A549 treated with RU486 at 1 μM for 4 hours (cell line): ENCODE results near the gene ADM. TPM values are rescaled to one million over a fixed set of nuclear protein-coding genes. Genes with fewer than 3 reads are reported as not detected.

ENCODE experiments used
- total RNA-seq: library from RNA; stranded (reverse); fragments of 200-300 nt; extraction: Qiagen RNA extraction; gene quantifications from 5 replicates; pipeline ENCODE4 v1.2.3, GENCODE V29; 2022; ENCODE audit warnings: low read depth

ADM gene
- total RNA-seq: 76.1 to 129 TPM (median 89.7 TPM) in 5 replicates

GRCh38 chr11:10304495-10305261, at the start of gene ADM:
Gene ADM, plus strand, starts transcription at chr11:10305073. Its CDS starts 628 bp downstream, at chr11:10305701.

GRCh38 chr11:10293423-10294289, 11.2 kb upstream of the ADM start, which contains the start of gene SBF2:
Gene SBF2, minus strand, starts transcription at chr11:10294219. Its CDS starts 150 bp downstream, at chr11:10294069.

Other genes starting within 250 kb of the ADM start
- gene SBF2, start 10.9 kb upstream of the ADM start, total RNA-seq: 11.8 to 14.0 TPM (median 13.2 TPM) in 5 replicates
- gene AMPD3, start 150.2 kb downstream of the ADM start, total RNA-seq: 5.6 to 10.0 TPM (median 8.2 TPM) in 5 replicates
- 16.6 to 24.1 TPM (median 22.0 TPM) in 5 replicates for gene RNF141, start 236.1 kb downstream of the ADM start, total RNA-seq